Breast epithelium (tissue), 3 donors: ENCODE data around the gene SSR4.

Experiments used
- CTCF ChIP-seq, 3 donors: fragments of 450-650 bp; IDR thresholded peaks; one replicate each; pipeline ENCODE4 v1.5.1; 2016 to 2017; ENCODE audit warnings: antibody characterized with exemption in 3 of 3, mild to moderate bottlenecking in 3 of 3, moderate library complexity in 3 of 3
- POLR2AphosphoS5 ChIP-seq, 3 donors: sonication (generic); formaldehyde crosslinking; IDR thresholded peaks; one replicate each; pipeline ENCODE4 v1.6.1; 2017; ENCODE audit warnings: antibody characterized with exemption in 3 of 3

- no peak for TF ChIP-seq CTCF (IDR thresholded peaks at IDR 0.05)
- TF ChIP-seq POLR2AphosphoS5 (IDR thresholded peaks at IDR 0.05): no peak
These were observed 18.3 kb upstream of the SSR4 start for GRCh38 chrX:153776120-153776599.
